Epidermal melanocyte (primary cell): Measurements from ENCODE around the gene NPHS1.
"Not testable (repeated sequence)": the region's sequence is repeated elsewhere in the genome, so short reads cannot be mapped to it uniquely, and the experiment has no call there.

Experiments used
- DNase-seq: peaks from one replicate; pipeline ENCODE4 v3.0.0; 2011; ENCODE audit warnings: low spot score; ENCODE audit not compliant: insufficient read length

The NPHS1 gene

GRCh38 chr19:35852029-35852780 is at the start of gene NPHS1:
Gene NPHS1 (minus strand): TSS chr19:35852504. CDS start chr19:35851837, 667 bp downstream.
- no peak for DNase-seq

GRCh38 chr19:35901055-35901644 is 48.8 kb upstream of the NPHS1 start:
- DNase-seq: peak; percentile 69

- peak; percentile 72 for DNase-seq
These were observed 47.4 kb upstream of the NPHS1 start for GRCh38 chr19:35899547-35900214.

GRCh38 chr19:35898499-35898809 is 46.1 kb upstream of the NPHS1 start:
- no peak for DNase-seq

GRCh38 chr19:35897706-35898451 is 45.6 kb upstream of the NPHS1 start:
- DNase-seq: no peak

- no peak for DNase-seq
These were observed 44.3 kb upstream of the NPHS1 start for GRCh38 chr19:35896643-35897040.

- no peak for DNase-seq
These were observed 43.8 kb upstream of the NPHS1 start for GRCh38 chr19:35895911-35896642.

- no peak for DNase-seq
These were observed 42.0 kb upstream of the NPHS1 start for GRCh38 chr19:35894342-35894741.

- DNase-seq: not testable (repeated sequence)
These were observed 39.5 kb upstream of the NPHS1 start for GRCh38 chr19:35891819-35892218.

GRCh38 chr19:35890113-35890650 is 37.9 kb upstream of the NPHS1 start:
- DNase-seq: no peak

GRCh38 chr19:35889370-35890112 is 37.2 kb upstream of the NPHS1 start:
- DNase-seq: no peak

GRCh38 chr19:35888398-35888797 is 36.1 kb upstream of the NPHS1 start:
- DNase-seq: no peak

GRCh38 chr19:35887197-35887596 is 34.9 kb upstream of the NPHS1 start:
- no peak for DNase-seq

GRCh38 chr19:35885904-35886303 is 33.6 kb upstream of the NPHS1 start:
- no peak for DNase-seq

- DNase-seq: no peak
These were observed 33.0 kb upstream of the NPHS1 start for GRCh38 chr19:35885225-35885738.

- no peak for DNase-seq
These were observed 31.6 kb upstream of the NPHS1 start for GRCh38 chr19:35883882-35884281.

- DNase-seq: peak; percentile 69
These were observed 30.0 kb upstream of the NPHS1 start for GRCh38 chr19:35882114-35882832.

GRCh38 chr19:35879770-35880317 is 27.5 kb upstream of the NPHS1 start:
- DNase-seq: peak; percentile 72

- no peak for DNase-seq
These were observed 26.8 kb upstream of the NPHS1 start for GRCh38 chr19:35879068-35879467.
